Cardiac ventricle fibroblast (primary cell): ENCODE measurements around the gene OR11H7. TPM values are rescaled to one million over a fixed set of nuclear protein-coding genes. Genes with fewer than 3 reads are reported as not detected.

ENCODE experiments used
- total RNA-seq: library from RNA; depleted of rRNA; stranded (reverse); fragments of >200 nt; gene quantifications from 2 replicates; pipeline ENCODE4 v1.2.3, GENCODE V29; 2015

Gene OR11H7
- total RNA-seq = not detected in 2 replicates

DNA sequence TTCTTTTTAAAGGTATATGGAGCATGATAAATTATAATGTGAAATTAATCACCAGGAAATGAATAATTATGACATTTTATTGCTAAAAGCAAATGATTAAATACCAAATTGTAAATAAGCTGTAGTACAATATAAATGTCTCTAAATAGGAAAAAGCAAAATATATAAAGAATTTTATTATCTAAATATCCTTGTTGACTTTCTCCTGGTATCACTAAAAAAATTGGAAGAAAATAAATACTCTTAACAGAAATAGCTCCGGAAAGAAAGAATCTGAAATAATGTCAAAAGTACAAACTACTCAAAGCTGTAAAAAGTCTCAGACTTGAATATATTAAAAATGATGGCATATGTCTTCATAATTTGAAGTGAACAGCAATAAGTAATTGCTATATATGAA is at the start of gene OR11H7:
OR11H7 (plus strand) TSS at position 301 of the 400 bp plus-strand sequence.

DNA sequence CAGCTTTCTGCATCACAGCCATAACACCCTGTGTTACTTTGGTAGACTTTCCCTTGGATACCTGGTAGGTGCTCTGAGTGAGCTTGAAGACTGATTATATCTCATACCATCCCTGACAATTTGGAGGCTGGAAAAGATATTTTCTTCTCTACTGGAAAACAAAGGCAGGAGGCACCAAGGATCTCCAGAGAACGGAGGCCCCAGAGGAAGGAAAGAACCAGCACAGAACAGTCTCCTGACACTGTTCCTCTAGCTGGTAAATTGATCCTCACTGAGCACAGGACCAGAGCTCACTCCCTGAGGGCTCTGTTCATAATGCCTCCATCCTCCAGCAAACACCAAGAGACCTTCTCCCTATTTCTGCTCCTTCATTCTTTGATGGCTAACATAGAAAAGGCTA is 38.2 kb upstream of the OR11H7 start, which contains the start of gene OR11G2:
OR11G2 (plus strand) TSS at position 301 of the 400 bp plus-strand sequence. CDS start 6,542 bp downstream, outside the sequence.

DNA sequence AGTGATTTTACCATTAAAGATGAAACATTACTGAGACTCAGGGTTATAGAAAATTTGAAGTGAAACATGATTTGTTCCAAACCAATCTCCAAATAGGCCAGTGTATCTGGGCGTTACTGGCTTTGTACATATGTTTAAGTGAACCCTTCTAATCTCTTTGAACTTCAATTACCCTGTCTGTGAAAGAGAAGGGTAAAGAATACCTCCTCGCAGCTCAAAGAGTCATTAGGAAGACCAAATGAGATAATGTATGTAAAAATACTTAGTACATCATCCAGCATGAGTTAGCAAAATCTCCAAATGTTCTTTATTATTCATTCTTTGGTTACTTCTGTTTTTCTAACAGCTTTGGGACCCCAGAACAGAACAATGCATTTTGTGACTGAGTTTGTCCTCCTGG is 5.4 kb upstream of the OR11H7 start, which contains the start of gene OR11H6:
OR11H6 (plus strand) TSS at position 301 of the 400 bp plus-strand sequence; CDS start at position 301, 0 bp downstream.

Other genes starting within 250 kb of the OR11H7 start
- not detected in 2 replicates for gene OR4Q2, start 226.8 kb upstream of the OR11H7 start, total RNA-seq
- gene OR4K14, start 209.7 kb upstream of the OR11H7 start, total RNA-seq = not detected in 2 replicates
- not detected in 2 replicates for gene OR4K13, start 192.9 kb upstream of the OR11H7 start, total RNA-seq
- gene OR4L1, start 168.9 kb upstream of the OR11H7 start, total RNA-seq = not detected in 2 replicates
- not detected in 2 replicates for gene OR4K17, start 118.2 kb upstream of the OR11H7 start, total RNA-seq
- gene OR4N5, start 90.2 kb upstream of the OR11H7 start, total RNA-seq = not detected in 2 replicates
- gene OR11G2, start 38.1 kb upstream of the OR11H7 start, total RNA-seq = not detected in 2 replicates
- not detected in 2 replicates for gene OR11H6, start 5.3 kb upstream of the OR11H7 start, total RNA-seq
- gene OR11H4, start 10.3 kb downstream of the OR11H7 start, total RNA-seq = not detected in 2 replicates
- 5.4 and 9.6 TPM in 2 replicates for gene TTC5, start 77.0 kb downstream of the OR11H7 start, total RNA-seq
- gene CCNB1IP1, start 104.3 kb downstream of the OR11H7 start, total RNA-seq = 28.0 and 42.1 TPM in 2 replicates
- 6.4 and 11.6 TPM in 2 replicates for gene PARP2, start 114.7 kb downstream of the OR11H7 start, total RNA-seq
- 13.4 and 17.6 TPM in 2 replicates for gene TEP1, start 184.5 kb downstream of the OR11H7 start, total RNA-seq
- 0.31 TPM in 1 of 2 replicates, not detected in the other for gene KLHL33, start 207.2 kb downstream of the OR11H7 start, total RNA-seq
- gene OSGEP, start 225.8 kb downstream of the OR11H7 start, total RNA-seq = 27.0 and 34.1 TPM in 2 replicates
- gene APEX1, start 226.2 kb downstream of the OR11H7 start, total RNA-seq = 156 and 173 TPM in 2 replicates
- gene PIP4P1, start 232.5 kb downstream of the OR11H7 start, total RNA-seq = 14.6 and 17.6 TPM in 2 replicates
- 17.1 and 21.0 TPM in 2 replicates for gene PNP, start 240.4 kb downstream of the OR11H7 start, total RNA-seq